A673 (cell line): ENCODE data around the gene IL19.

Experiments used
- EZH2 ChIP-seq: fragments of 200-600 bp; sonication (generic); IDR thresholded peaks from 2 replicates; pipeline ENCODE4 v1.6.1; 2017; ENCODE audit warnings: borderline replicate concordance, low read depth, mild to moderate bottlenecking, mixed read lengths, antibody characterized with exemption, low read length; ENCODE audit not compliant: poor library complexity, severe bottlenecking
- TF ChIP-seq, protein P1 (sequence below): fragments of 300-800, 200-600 bp; sonication (generic); conservative IDR thresholded peaks from 2 replicates; pipeline ENCODE4 v1.5.1; 2017; ENCODE audit warnings: low read depth, mild to moderate bottlenecking, antibody characterized with exemption, low read length, moderate library complexity, mixed read lengths

DNA sequence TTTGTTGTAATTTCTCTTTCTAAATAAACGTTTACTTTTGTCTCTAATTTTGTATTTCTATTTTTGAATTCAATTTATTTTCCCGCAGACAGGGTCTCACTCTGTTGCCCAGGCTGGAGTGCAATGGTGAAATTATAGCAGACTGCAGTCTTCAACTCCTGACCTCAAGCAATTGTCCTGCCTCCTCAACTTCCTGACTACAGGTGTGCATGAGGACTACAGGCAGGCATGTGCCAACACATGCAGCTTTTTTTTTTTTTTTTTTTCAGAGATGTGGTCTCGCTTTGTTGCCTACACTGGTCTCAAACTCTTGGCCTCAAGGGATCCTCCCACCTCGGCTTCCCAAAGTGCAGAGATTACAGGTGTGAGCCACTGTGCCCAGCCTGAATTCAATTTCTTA, 58.2 kb downstream of the IL19 start:
- TF ChIP-seq, protein P1, sequence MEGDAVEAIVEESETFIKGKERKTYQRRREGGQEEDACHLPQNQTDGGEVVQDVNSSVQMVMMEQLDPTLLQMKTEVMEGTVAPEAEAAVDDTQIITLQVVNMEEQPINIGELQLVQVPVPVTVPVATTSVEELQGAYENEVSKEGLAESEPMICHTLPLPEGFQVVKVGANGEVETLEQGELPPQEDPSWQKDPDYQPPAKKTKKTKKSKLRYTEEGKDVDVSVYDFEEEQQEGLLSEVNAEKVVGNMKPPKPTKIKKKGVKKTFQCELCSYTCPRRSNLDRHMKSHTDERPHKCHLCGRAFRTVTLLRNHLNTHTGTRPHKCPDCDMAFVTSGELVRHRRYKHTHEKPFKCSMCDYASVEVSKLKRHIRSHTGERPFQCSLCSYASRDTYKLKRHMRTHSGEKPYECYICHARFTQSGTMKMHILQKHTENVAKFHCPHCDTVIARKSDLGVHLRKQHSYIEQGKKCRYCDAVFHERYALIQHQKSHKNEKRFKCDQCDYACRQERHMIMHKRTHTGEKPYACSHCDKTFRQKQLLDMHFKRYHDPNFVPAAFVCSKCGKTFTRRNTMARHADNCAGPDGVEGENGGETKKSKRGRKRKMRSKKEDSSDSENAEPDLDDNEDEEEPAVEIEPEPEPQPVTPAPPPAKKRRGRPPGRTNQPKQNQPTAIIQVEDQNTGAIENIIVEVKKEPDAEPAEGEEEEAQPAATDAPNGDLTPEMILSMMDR: no peak
- no peak for TF ChIP-seq EZH2
